Trophoblast cell (in vitro differentiated cells and primary cell): Measurements from ENCODE around the gene ASB3.
A peak's percentile ranks its signal among the peaks of the same experiment; 100 is the strongest.

Experiments
- DNase-seq, 2 donors: peaks; one replicate each; pipeline ENCODE4 v3.0.0-alpha.2; 2016
- H2AFZ ChIP-seq: 2 replicates; pipeline ENCODE4 v1.6.1; 2013; ENCODE audit warnings: low read length, moderate library complexity, mild to moderate bottlenecking; ENCODE audit not compliant: insufficient read depth, poor library complexity
- H2AK5ac ChIP-seq: 2 replicates; pipeline ENCODE4 v1.6.1; 2013; ENCODE audit warnings: mild to moderate bottlenecking, low read length
- H2BK120ac ChIP-seq: 2 replicates; pipeline ENCODE4 v1.6.1; 2013; ENCODE audit warnings: low read length, mild to moderate bottlenecking, moderate library complexity; ENCODE audit not compliant: insufficient read depth, poor library complexity
- H2BK12ac ChIP-seq: 2 replicates; pipeline ENCODE4 v1.6.1; 2013; ENCODE audit warnings: mild to moderate bottlenecking, low read length, moderate library complexity
- H2BK5ac ChIP-seq: 2 replicates; pipeline ENCODE4 v1.6.1; 2013; ENCODE audit warnings: low read length, low read depth, moderate library complexity, mild to moderate bottlenecking; ENCODE audit not compliant: poor library complexity
- H3K14ac ChIP-seq: 2 replicates; pipeline ENCODE4 v1.6.1; 2013; ENCODE audit warnings: mild to moderate bottlenecking, low read length
- H3K18ac ChIP-seq: 2 replicates; pipeline ENCODE4 v1.6.1; 2013; ENCODE audit warnings: mild to moderate bottlenecking, low read length
- H3K23ac ChIP-seq: 2 replicates; pipeline ENCODE4 v1.6.1; 2013; ENCODE audit warnings: low read length
- H3K27ac ChIP-seq: 2 replicates; pipeline ENCODE4 v1.5.1; 2013; ENCODE audit warnings: low read depth, mild to moderate bottlenecking, inconsistent platforms, low read length, moderate library complexity
- H3K27me3 ChIP-seq: 2 replicates; pipeline ENCODE4 v1.6.1; 2013; ENCODE audit warnings: inconsistent platforms, mild to moderate bottlenecking, low read length, moderate library complexity; ENCODE audit not compliant: insufficient read depth
- H3K36me3 ChIP-seq, 2 experiments: 1 replicate in 1 of 2; 2 replicates in 1 of 2; pipeline ENCODE4 v1.6.1; 2013; ENCODE audit warnings: low read length in 2 of 2, mild to moderate bottlenecking in 2 of 2, moderate library complexity in 1 of 2; ENCODE audit not compliant: insufficient read depth in 2 of 2, control insufficient read depth in 1 of 2
- H3K4ac ChIP-seq: 2 replicates; pipeline ENCODE4 v1.6.1; 2013; ENCODE audit warnings: low read depth, mild to moderate bottlenecking, low read length, moderate library complexity
- H3K4me1 ChIP-seq, 2 experiments: 1 replicate in 1 of 2; 2 replicates in 1 of 2; pipeline ENCODE4 v1.6.1; 2013; ENCODE audit warnings: low read length in 2 of 2, mild to moderate bottlenecking in 2 of 2, moderate library complexity in 1 of 2; ENCODE audit not compliant: insufficient read depth in 2 of 2, control insufficient read depth in 1 of 2
- H3K4me2 ChIP-seq: 2 replicates; pipeline ENCODE4 v1.6.1; 2013; ENCODE audit warnings: inconsistent platforms, mild to moderate bottlenecking, low read length, moderate library complexity
- H3K4me3 ChIP-seq: 2 replicates; pipeline ENCODE4 v1.5.1; 2013; ENCODE audit warnings: mild to moderate bottlenecking, low read depth, low read length, inconsistent platforms
- H3K79me1 ChIP-seq: one replicate; pipeline ENCODE4 v1.6.1; 2013; ENCODE audit warnings: low read length
- H3K79me2 ChIP-seq: 2 replicates; pipeline ENCODE4 v1.6.1; 2013; ENCODE audit warnings: low read length, mild to moderate bottlenecking; ENCODE audit not compliant: control insufficient read depth, insufficient read depth, poor library complexity
- H3K9ac ChIP-seq: 2 replicates; pipeline ENCODE4 v1.6.1; 2013; ENCODE audit warnings: mild to moderate bottlenecking, low read length
- H3K9me3 ChIP-seq: 2 replicates; pipeline ENCODE4 v1.6.1; 2013; ENCODE audit warnings: low read depth, mild to moderate bottlenecking, control low read depth, inconsistent platforms, low read length; ENCODE audit not compliant: insufficient read depth
- H4K12ac ChIP-seq: 2 replicates; pipeline ENCODE4 v1.6.1; 2013; ENCODE audit warnings: low read depth, mild to moderate bottlenecking, low read length, moderate library complexity
- H4K8ac ChIP-seq: 2 replicates; pipeline ENCODE4 v1.6.1; 2013; ENCODE audit warnings: low read depth, mild to moderate bottlenecking, low read length, moderate library complexity
- H4K91ac ChIP-seq: one replicate; pipeline ENCODE4 v1.6.1; 2013; ENCODE audit warnings: low read depth, mild to moderate bottlenecking, low read length, moderate library complexity
- WGBS: extraction: QIAGEN DNeasy Blood & Tissue Kit; methylation state at CpG from one replicate; pipeline ENCODE4 v1.1.7; 2013; ENCODE audit warnings: missing lambda C conversion rate; ENCODE audit not compliant: insufficient read length, insufficient coverage; ENCODE audit errors: extremely low coverage; 5-methylcytosine and 5-hydroxymethylcytosine counted together

ASB3 gene

DNA sequence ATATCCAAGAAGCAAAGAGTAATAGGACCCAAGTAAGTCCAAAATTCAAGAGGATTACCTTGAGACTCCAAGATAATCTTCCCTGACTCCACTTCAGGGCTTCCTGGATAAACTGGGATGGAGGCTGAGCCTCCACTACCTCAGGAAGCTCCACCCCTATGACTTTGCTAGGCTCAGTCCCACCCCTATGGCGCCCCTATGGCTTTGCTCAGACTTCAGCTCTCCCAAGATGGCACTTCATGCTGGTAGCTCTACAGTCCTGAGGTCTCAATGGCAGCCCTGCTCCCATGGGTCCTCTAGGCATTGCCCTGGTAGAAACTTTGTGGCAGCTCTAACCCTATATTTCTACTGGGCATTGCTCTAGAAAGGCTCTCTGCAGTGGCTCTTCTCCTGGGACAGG, 89.1 kb downstream of the ASB3 start:
- no peaks in the 10 kb centered on the region for H3K36me3 ChIP-seq
- no peak overlapping the region for H3K23ac ChIP-seq
- H3K79me1 ChIP-seq = no peaks in the 10 kb centered on the region
- no peak overlapping the region for H2AFZ ChIP-seq
- H3K79me2 ChIP-seq = no peaks in the 10 kb centered on the region
- no peak overlapping the region for H2BK120ac ChIP-seq
- no peaks in the 10 kb centered on the region for H3K9me3 ChIP-seq
- no peak overlapping the region for H4K8ac ChIP-seq
- no peak overlapping the region for H3K4ac ChIP-seq
- H2BK12ac ChIP-seq = no peak overlapping the region
- no peak overlapping the region for H2BK5ac ChIP-seq
- DNase-seq = peak; percentile 66 to 72
- H4K12ac ChIP-seq = no peak overlapping the region
- H3K4me1 ChIP-seq = no peaks in the 10 kb centered on the region
- H3K4me2 ChIP-seq = no peak overlapping the region
- no peak overlapping the region for H4K91ac ChIP-seq
- H3K27me3 ChIP-seq = no peaks in the 10 kb centered on the region
- no peak overlapping the region for H3K27ac ChIP-seq
- no peak overlapping the region for H3K4me3 ChIP-seq
- WGBS = no CpG with 5 or more reads among the region's 1 CpG
- no peak overlapping the region for H3K14ac ChIP-seq
- no peak overlapping the region for H2AK5ac ChIP-seq
- H3K18ac ChIP-seq = no peak overlapping the region
- no peak overlapping the region for H3K9ac ChIP-seq

GRCh38 chr2:53697092-53697491, 89.7 kb downstream of the ASB3 start:
- Histone ChIP-seq H4K12ac (no peak overlapping the region), H3K27ac (no peak overlapping the region), H2BK5ac (no peak overlapping the region), H3K4me2 (no peak overlapping the region), H3K9me3 (no peaks in the 10 kb centered on the region), H3K4me3 (no peak overlapping the region), H3K23ac (no peak overlapping the region), H4K91ac (no peak overlapping the region), H3K27me3 (no peaks in the 10 kb centered on the region), H3K9ac (no peak overlapping the region), H4K8ac (no peak overlapping the region), H3K4ac (no peak overlapping the region), H3K79me1 (no peaks in the 10 kb centered on the region), H2BK12ac (no peak overlapping the region), H3K4me1 (no peaks in the 10 kb centered on the region), H3K18ac (no peak overlapping the region), H2AFZ (no peak overlapping the region), H2BK120ac (no peak overlapping the region), H3K36me3 (no peaks in the 10 kb centered on the region), H3K14ac (no peak overlapping the region), H3K79me2 (no peaks in the 10 kb centered on the region), H2AK5ac (no peak overlapping the region)
- DNase-seq = no peak
- no CpG with 5 or more reads among the region's 4 CpGs for WGBS

GRCh38 chr2:53695575-53695974, 91.2 kb downstream of the ASB3 start:
- no peak overlapping the region for H3K23ac ChIP-seq
- H3K79me2 ChIP-seq = no peaks in the 10 kb centered on the region
- H3K27me3 ChIP-seq = no peaks in the 10 kb centered on the region
- H4K91ac ChIP-seq = no peak overlapping the region
- no peaks in the 10 kb centered on the region for H3K36me3 ChIP-seq
- H3K4ac ChIP-seq = no peak overlapping the region
- H2AFZ ChIP-seq = no peak overlapping the region
- DNase-seq = no peak
- H2BK5ac ChIP-seq = no peak overlapping the region
- no peak overlapping the region for H3K9ac ChIP-seq
- H3K79me1 ChIP-seq = no peaks in the 10 kb centered on the region
- no peak overlapping the region for H4K8ac ChIP-seq
- no peak overlapping the region for H3K4me2 ChIP-seq
- no peaks in the 10 kb centered on the region for H3K4me1 ChIP-seq
- H3K14ac ChIP-seq = no peak overlapping the region
- H3K9me3 ChIP-seq = no peaks in the 10 kb centered on the region
- no peak overlapping the region for H3K18ac ChIP-seq
- no peak overlapping the region for H2BK12ac ChIP-seq
- no peak overlapping the region for H3K4me3 ChIP-seq
- no peak overlapping the region for H4K12ac ChIP-seq
- no CpG with 5 or more reads among the region's 4 CpGs for WGBS
- H2AK5ac ChIP-seq = no peak overlapping the region
- no peak overlapping the region for H2BK120ac ChIP-seq
- H3K27ac ChIP-seq = no peak overlapping the region

DNA sequence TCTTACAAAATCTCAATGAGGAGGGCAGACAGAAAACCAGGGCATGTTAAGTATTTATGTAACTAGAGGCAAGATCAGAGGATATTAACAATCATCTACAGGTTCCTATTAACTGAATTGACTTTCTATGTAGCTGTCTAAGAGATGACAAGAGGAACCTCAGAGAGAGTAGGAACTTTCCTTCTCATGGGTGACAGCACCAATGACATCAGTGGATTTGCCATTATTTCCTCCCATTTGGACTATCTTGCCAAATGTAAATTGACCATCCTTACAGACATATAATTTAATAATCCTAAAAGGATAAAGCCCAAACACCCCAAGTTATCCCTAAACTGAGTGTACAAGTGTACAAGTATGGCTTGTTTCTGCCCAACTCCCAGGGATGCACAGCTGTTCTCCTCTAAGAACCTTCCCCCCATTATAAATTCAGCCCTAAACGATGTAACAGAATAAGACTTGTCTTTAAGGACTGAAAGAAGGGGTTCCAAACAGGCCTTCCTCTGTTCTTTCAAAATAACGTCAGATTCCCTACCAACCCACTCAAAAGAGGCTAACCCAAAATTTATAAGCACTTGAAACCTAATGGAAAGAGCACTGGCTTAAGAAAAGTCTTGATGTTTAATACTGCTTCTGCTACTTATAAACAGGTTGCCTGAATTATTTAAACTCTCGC, 92.5 kb downstream of the ASB3 start:
- Histone ChIP-seq H2AFZ (no peak overlapping the region), H3K4me1 (no peaks in the 10 kb centered on the region), H4K12ac (no peak overlapping the region), H2BK12ac (no peak overlapping the region), H3K9ac (no peak overlapping the region), H3K23ac (no peak overlapping the region), H4K91ac (no peak overlapping the region), H3K18ac (no peak overlapping the region), H3K9me3 (no peaks in the 10 kb centered on the region), H3K14ac (no peak overlapping the region), H3K27ac (no peak overlapping the region), H3K4me3 (no peak overlapping the region), H2BK120ac (no peak overlapping the region), H3K79me2 (no peaks in the 10 kb centered on the region), H3K4me2 (no peak overlapping the region), H3K27me3 (no peaks in the 10 kb centered on the region), H3K79me1 (no peaks in the 10 kb centered on the region), H3K36me3 (no peaks in the 10 kb centered on the region), H2BK5ac (no peak overlapping the region), H4K8ac (no peak overlapping the region), H3K4ac (no peak overlapping the region), H2AK5ac (no peak overlapping the region)
- WGBS = no CpG with 5 or more reads among the region's 3 CpGs
- DNase-seq = no peak
